CD14-positive monocyte (primary cell): ENCODE measurements around the gene CISH. TPM values are rescaled to one million over a fixed set of nuclear protein-coding genes. Genes with fewer than 3 reads are reported as not detected.

Experiments used
- DNase-seq, 3 donors: peaks; one replicate each; pipeline ENCODE4 v3.0.0-alpha.2; 2011 to 2022
- H2AFZ ChIP-seq: 2 replicates; pipeline ENCODE4 v1.6.0; 2012; ENCODE audit warnings: mild to moderate bottlenecking, low read depth, low read length, inconsistent platforms; ENCODE audit not compliant: insufficient read depth, poor library complexity, severe bottlenecking
- H3K27ac ChIP-seq, 2 donors: 1 replicate in 1 of 2; 2 replicates in 1 of 2; pipeline ENCODE4 v1.5.1; 2012 to 2013; ENCODE audit warnings: low read length in 2 of 2, control low read depth in 1 of 2, inconsistent platforms in 1 of 2, low read depth in 1 of 2, mild to moderate bottlenecking in 1 of 2
- H3K27me3 ChIP-seq, 2 donors: one replicate each; pipeline versions ENCODE4 v1.6.0 to v1.6.1; 2011 to 2013; ENCODE audit warnings: low read length in 2 of 2; ENCODE audit not compliant: control insufficient read depth in 2 of 2, insufficient read depth in 2 of 2
- H3K36me3 ChIP-seq, 2 donors: replicated peaks in 1 of 2; 1 replicate in 1 of 2; 2 replicates in 1 of 2; pipeline versions ENCODE4 v1.5.1 to v1.6.1; 2012 to 2013; ENCODE audit warnings: low read length in 2 of 2, control low read depth in 1 of 2, inconsistent platforms in 1 of 2, mild to moderate bottlenecking in 1 of 2; ENCODE audit not compliant: insufficient read depth in 2 of 2, control insufficient read depth in 1 of 2
- H3K4me1 ChIP-seq, 2 donors: 1 replicate in 1 of 2; 2 replicates in 1 of 2; pipeline versions ENCODE4 v1.5.1 to v1.6.1; 2012 to 2013; ENCODE audit warnings: low read length in 2 of 2, control low read depth in 1 of 2, inconsistent platforms in 1 of 2, mild to moderate bottlenecking in 1 of 2, moderate library complexity in 1 of 2; ENCODE audit not compliant: insufficient read depth in 2 of 2, control insufficient read depth in 1 of 2
- H3K4me2 ChIP-seq: replicated peaks from 2 replicates; pipeline ENCODE3; 2012; ENCODE audit warnings: low read length, moderate library complexity, mild to moderate bottlenecking; ENCODE audit not compliant: poor library complexity, severe bottlenecking; ENCODE audit errors: extremely low read depth
- H3K4me3 ChIP-seq, 3 experiments: fragments of 200-600 bp in 1 of 3; sonication (generic) in 1 of 3; replicated peaks in 1 of 3; 1 replicate in 2 of 3; 2 replicates in 1 of 3; pipeline ENCODE4 v1.5.1; 2011 to 2013; ENCODE audit warnings: low read length in 3 of 3, mild to moderate bottlenecking in 3 of 3, control low read depth in 2 of 3, low read depth in 2 of 3, inconsistent platforms in 1 of 3, moderate library complexity in 1 of 3
- H3K79me2 ChIP-seq: 2 replicates; pipeline ENCODE4 v1.6.0; 2012; ENCODE audit warnings: mild to moderate bottlenecking, control low read depth, inconsistent platforms, low read length, moderate library complexity; ENCODE audit not compliant: insufficient read depth
- H3K9ac ChIP-seq: 2 replicates; pipeline ENCODE4 v1.6.0; 2017; ENCODE audit warnings: low read length, mild to moderate bottlenecking; ENCODE audit not compliant: insufficient read depth, poor library complexity, severe bottlenecking
- H3K9me3 ChIP-seq, 2 donors: replicated peaks in 1 of 2; 1 replicate in 1 of 2; 2 replicates in 1 of 2; pipeline versions ENCODE4 v1.5.1 to v1.6.1; 2012 to 2013; ENCODE audit warnings: low read length in 2 of 2, control low read depth in 1 of 2; ENCODE audit not compliant: control insufficient read depth in 1 of 2, insufficient read depth in 1 of 2
- H4K20me1 ChIP-seq: 2 replicates; pipeline ENCODE4 v1.6.0; 2012; ENCODE audit warnings: mild to moderate bottlenecking, low read length, control low read depth, moderate library complexity; ENCODE audit not compliant: insufficient read depth
- H3K27ac Mint-ChIP-seq, 7 donors: one replicate each; pipeline ENCODE4 v1.8.0; 2020; ENCODE audit warnings: mild to moderate bottlenecking in 7 of 7, mixed read lengths in 7 of 7, moderate library complexity in 6 of 7, inconsistent platforms in 2 of 7
- H3K27me3 Mint-ChIP-seq, 3 donors: one replicate each; pipeline ENCODE4 v1.8.0; 2021 to 2022; ENCODE audit warnings: low read depth in 3 of 3, mild to moderate bottlenecking in 3 of 3, mixed read lengths in 3 of 3, moderate library complexity in 3 of 3, inconsistent platforms in 1 of 3
- H3K36me3 Mint-ChIP-seq, 2 donors: one replicate each; pipeline ENCODE4 v1.8.0; 2020; ENCODE audit warnings: mixed read lengths in 2 of 2, inconsistent platforms in 1 of 2, mild to moderate bottlenecking in 1 of 2
- H3K4me1 Mint-ChIP-seq: one replicate; pipeline ENCODE4 v1.8.0; 2020; ENCODE audit warnings: mild to moderate bottlenecking, mixed read lengths
- H3K4me3 Mint-ChIP-seq, 2 donors: one replicate each; pipeline ENCODE4 v1.8.0; 2020; ENCODE audit warnings: mild to moderate bottlenecking in 2 of 2, mixed read lengths in 2 of 2, moderate library complexity in 1 of 2
- H3K9me3 Mint-ChIP-seq, 7 donors: one replicate each; pipeline ENCODE4 v1.8.0; 2020 to 2022; ENCODE audit warnings: mixed read lengths in 7 of 7, mild to moderate bottlenecking in 6 of 7, moderate library complexity in 6 of 7, inconsistent platforms in 2 of 7
- CTCF ChIP-seq: fragments of 200-600 bp; IDR thresholded peaks from one replicate; pipeline ENCODE4 v1.8.0; 2022; ENCODE audit warnings: antibody characterized with exemption, mild to moderate bottlenecking
- WGBS: methylation state at CpG from one replicate; pipeline ENCODE4 v1.1.5; 2013; ENCODE audit warnings: missing lambda C conversion rate; ENCODE audit not compliant: insufficient coverage; 5-methylcytosine and 5-hydroxymethylcytosine counted together
- intact Hi-C, 2 donors: fragments of 100-400 bp; cut with micrococcal nuclease; formaldehyde crosslinking; loops; one replicate each; pipeline versions ENCODE4 v1.15.0 to v1.15.1; 2023
- polyA plus RNA-seq, 3 donors: library from polyadenylated mRNA; depleted of rRNA in 1 of 3; unstranded in 2 of 3; stranded (reverse) in 1 of 3; fragments of 300-500 nt in 2 of 3; fragments of >200 nt in 1 of 3; fragmentation: Illumina TruSeq in 2 of 3; gene quantifications; 1 replicate in 2 of 3; 2 replicates in 1 of 3; pipeline ENCODE4 v1.2.3, GENCODE V29; 2012 to 2021

CISH gene
- polyA plus RNA-seq, 3 donors, result 2.9 to 20.1 (median 6.2) TPM

DNA sequence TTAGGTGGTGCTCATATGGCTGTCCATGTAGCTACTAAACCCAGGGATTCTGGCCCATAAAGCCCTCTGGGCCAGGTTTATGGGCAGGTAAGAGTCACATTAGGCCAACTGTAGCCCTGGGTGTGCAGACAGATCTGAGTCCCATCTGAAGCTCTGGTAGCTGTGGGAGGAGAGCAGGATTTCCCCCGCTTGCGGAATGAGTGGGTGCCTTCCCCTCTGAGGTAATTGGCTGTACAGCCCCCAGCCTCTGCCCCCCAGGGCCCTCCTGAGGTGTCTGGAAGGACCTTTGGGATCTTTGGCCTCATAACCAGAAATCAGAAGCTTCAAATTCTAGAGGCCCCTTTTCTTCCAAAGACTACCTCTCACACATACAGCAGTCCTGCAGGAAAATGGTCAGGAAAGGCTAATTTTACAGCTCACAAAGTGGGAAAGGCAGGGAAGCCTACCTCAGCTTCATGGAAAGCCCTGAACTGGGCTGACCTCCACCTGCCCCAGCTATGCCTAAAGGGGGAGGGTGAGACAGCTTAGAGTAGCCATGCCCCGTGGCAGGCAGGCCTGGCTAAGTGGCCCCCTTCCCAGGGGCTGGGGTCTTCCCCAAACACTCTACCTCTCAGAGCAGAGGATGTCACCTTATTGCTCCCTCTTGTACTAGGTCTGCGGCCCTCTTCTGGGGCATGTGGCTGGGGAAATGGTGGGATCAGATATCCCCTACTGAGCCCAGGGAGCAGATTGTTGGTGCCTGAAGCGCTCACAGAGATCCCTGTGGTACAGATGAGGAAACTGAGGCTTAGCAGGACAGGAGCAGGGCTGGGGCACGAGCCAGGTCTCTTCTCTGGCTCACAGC, 25.4 kb downstream of the CISH start:
- peaks cover 37 to 44% of the 10 kb centered on the region in 2 donors for H3K4me1 ChIP-seq
- H3K9ac ChIP-seq, result no peak overlapping the region

DNA sequence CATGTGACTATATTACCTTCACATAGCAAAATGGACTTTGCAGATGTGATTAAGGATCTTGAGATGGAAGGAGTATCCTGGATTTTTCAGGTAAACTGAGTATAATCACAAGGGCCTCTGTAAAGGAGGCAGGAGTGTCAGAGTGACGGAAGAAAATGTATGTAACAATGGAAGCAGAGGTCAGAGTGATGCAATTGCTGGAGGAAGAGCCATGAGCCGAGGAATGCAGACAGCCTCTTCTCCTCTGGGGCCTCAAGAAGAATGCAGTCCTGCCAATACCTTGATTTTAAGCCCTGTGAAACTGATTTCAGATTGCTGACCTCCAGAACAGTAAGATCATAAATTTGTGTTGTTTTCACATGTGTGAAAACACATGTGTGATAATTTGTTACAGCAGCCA, 27.2 kb downstream of the CISH start:
- Histone ChIP-seq H2AFZ (no peak overlapping the region), H3K4me3 (no peak overlapping the region), H3K36me3 (peaks cover 10 to 25% of the 10 kb centered on the region in 2 donors), H3K4me2 (no peak overlapping the region), H3K27me3 (no peaks in the 10 kb centered on the region), H3K4me1 (peaks cover 23 to 27% of the 10 kb centered on the region in 2 donors), H3K9ac (no peak overlapping the region), H3K9me3 (no peaks in the 10 kb centered on the region), H4K20me1 (no peaks in the 10 kb centered on the region), H3K27ac (peak overlapping the region in 1 of 2 donors; percentile 26), H3K79me2 (no peaks in the 10 kb centered on the region)
- peak in 1 of 3 donors; percentile 16 for DNase-seq
- Mint-ChIP-seq H3K9me3 (peaks cover 0 to 1% (median 0%) of the 10 kb centered on the region in 7 donors), H3K36me3 (peaks cover 18 to 40% of the 10 kb centered on the region in 2 donors), H3K4me1 (peaks cover 28% of the 10 kb centered on the region), H3K27me3 (peaks cover 0 to 2% (median 0%) of the 10 kb centered on the region in 3 donors), H3K4me3 (no peak overlapping the region), H3K27ac (no peak overlapping the region)
- intact Hi-C loops, result no loop called here
- no peak for TF ChIP-seq CTCF
- 13% methylated on average over 2 of the region's 2 CpGs for WGBS

More for the DNA sequence above, 25.4 kb downstream of the CISH start:
- no peak overlapping the region for H2AFZ ChIP-seq
- no peak overlapping the region for H3K27ac ChIP-seq
- 100% methylated on average over 3 of the region's 6 CpGs for WGBS
- no peaks in the 10 kb centered on the region for H3K27me3 ChIP-seq
- Mint-ChIP-seq H3K36me3 (peaks cover 18 to 27% of the 10 kb centered on the region in 2 donors), H3K27me3 (no peaks in the 10 kb centered on the region), H3K4me1 (peaks cover 37% of the 10 kb centered on the region), H3K27ac (no peak overlapping the region), H3K4me3 (no peak overlapping the region), H3K9me3 (peaks cover 0 to 1% (median 0%) of the 10 kb centered on the region in 7 donors)
- DNase-seq, result no peak
- H3K79me2 ChIP-seq, result no peaks in the 10 kb centered on the region
- H3K4me2 ChIP-seq, result no peak overlapping the region
- intact Hi-C loops, result no loop called here
- no peak for TF ChIP-seq CTCF
- peaks cover 2 to 8% of the 10 kb centered on the region in 2 donors for H3K36me3 ChIP-seq
- H3K9me3 ChIP-seq, result no peaks in the 10 kb centered on the region
- no peaks in the 10 kb centered on the region for H4K20me1 ChIP-seq
- H3K4me3 ChIP-seq, result no peak overlapping the region
